H1 (cell line): ENCODE data around the gene ADAMTS8.

Source experiments
- CTCF ChIP-seq, 3 experiments: IDR thresholded peaks; 1 replicate in 2 of 3; 2 replicates in 1 of 3; pipeline versions ENCODE4 v1.5.1 to v1.6.1; 2011; ENCODE audit warnings: low read length in 3 of 3, mild to moderate bottlenecking in 3 of 3, inconsistent platforms in 2 of 3, low read depth in 1 of 3, moderate library complexity in 1 of 3; ENCODE audit not compliant: insufficient read depth in 1 of 3; ENCODE audit errors: control extremely low read depth in 1 of 3
- EP300 ChIP-seq, 2 experiments: IDR thresholded peaks; 1 replicate in 1 of 2; 2 replicates in 1 of 2; pipeline ENCODE4 v1.6.1; 2011 to 2012; ENCODE audit warnings: low read depth in 2 of 2, low read length in 2 of 2, mild to moderate bottlenecking in 2 of 2, borderline replicate concordance in 1 of 2, inconsistent platforms in 1 of 2, moderate library complexity in 1 of 2
- HDAC2 ChIP-seq, 2 experiments: fragments of 300-600 bp in 1 of 2; sonication (generic) in 1 of 2; IDR thresholded peaks; 2 replicates each; pipeline ENCODE4 v1.6.1; 2011 to 2012; ENCODE audit warnings: low read depth in 2 of 2, low read length in 2 of 2, mild to moderate bottlenecking in 2 of 2, moderate library complexity in 2 of 2, borderline replicate concordance in 1 of 2, inconsistent platforms in 1 of 2

- TF ChIP-seq EP300 (IDR thresholded peaks at IDR 0.05; ENCODE audit: borderline replicate concordance in 1 of 2, low read depth in 2 of 2, low read length in 2 of 2) = no peak
- TF ChIP-seq HDAC2 (IDR thresholded peaks at IDR 0.05; ENCODE audit: borderline replicate concordance in 1 of 2, low read depth in 2 of 2, low read length in 2 of 2) = no peak
- TF ChIP-seq CTCF (IDR thresholded peaks at IDR 0.05; ENCODE audit: control extremely low read depth in 1 of 3, insufficient read depth in 1 of 3, low read depth in 1 of 3, low read length in 3 of 3) = no peak
These were observed 17.2 kb downstream of the ADAMTS8 start for GRCh38 chr11:130411223-130411622.
